DND-41 (cell line): ENCODE data around the gene ARHGAP27.

Experiments used
- CTCF ChIP-seq: IDR thresholded peaks from 2 replicates; pipeline ENCODE4 v1.5.1; 2012; ENCODE audit warnings: borderline replicate concordance, low read length, moderate library complexity, mild to moderate bottlenecking; ENCODE audit not compliant: poor library complexity, severe bottlenecking; ENCODE audit errors: extremely low read depth
- EZH2 ChIP-seq: IDR thresholded peaks from 3 replicates; pipeline ENCODE4 v1.6.1; 2012; ENCODE audit warnings: borderline replicate concordance, low read depth, mild to moderate bottlenecking, moderate library complexity, low read length, inconsistent platforms; ENCODE audit not compliant: severe bottlenecking

- TF ChIP-seq CTCF (no peak), EZH2 (no peak)
These were observed 36.0 kb downstream of the ARHGAP27 start for GRCh38 chr17:45396496-45397205.
